NCI-H2107 treated with DMSO at 0.1 percent for 48 hours (cell line): Measurements from ENCODE around the gene SIK3.
"Not testable (repeated sequence)": the region's sequence is repeated elsewhere in the genome, so short reads cannot be mapped to it uniquely, and the experiment has no call there.

Source experiments
- DNase-seq: peaks from one replicate; lab custom pipeline; 2025; ENCODE audit not compliant: unreplicated experiment; lab: John Stamatoyannopoulos, UW

The SIK3 gene

DNA sequence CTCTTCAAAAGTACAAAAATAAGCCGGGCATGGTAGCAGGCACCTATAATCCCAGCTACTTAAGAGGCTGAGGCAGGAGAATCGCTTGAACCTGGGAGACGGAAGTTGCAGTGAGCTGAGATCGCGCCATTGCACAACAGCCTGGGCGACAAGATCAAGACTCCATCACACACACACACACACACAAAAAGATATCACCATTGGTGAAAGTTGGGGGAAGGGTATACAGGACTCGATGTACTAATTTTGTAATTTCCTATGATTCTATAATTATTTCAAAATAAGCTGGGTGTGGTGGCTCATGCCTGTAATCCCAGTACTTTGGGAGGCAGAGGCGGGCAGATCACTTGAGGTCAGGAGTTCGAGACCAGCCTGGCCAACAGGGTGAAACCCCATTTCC, 48.1 kb downstream of the SIK3 start:
- DNase-seq = not testable (repeated sequence)

- not testable (repeated sequence) for DNase-seq
Measured at GRCh38 chr11:117046627-117047026, 51.6 kb downstream of the SIK3 start.

- DNase-seq = no peak
Measured at GRCh38 chr11:117045956-117046355, 52.3 kb downstream of the SIK3 start.

DNA sequence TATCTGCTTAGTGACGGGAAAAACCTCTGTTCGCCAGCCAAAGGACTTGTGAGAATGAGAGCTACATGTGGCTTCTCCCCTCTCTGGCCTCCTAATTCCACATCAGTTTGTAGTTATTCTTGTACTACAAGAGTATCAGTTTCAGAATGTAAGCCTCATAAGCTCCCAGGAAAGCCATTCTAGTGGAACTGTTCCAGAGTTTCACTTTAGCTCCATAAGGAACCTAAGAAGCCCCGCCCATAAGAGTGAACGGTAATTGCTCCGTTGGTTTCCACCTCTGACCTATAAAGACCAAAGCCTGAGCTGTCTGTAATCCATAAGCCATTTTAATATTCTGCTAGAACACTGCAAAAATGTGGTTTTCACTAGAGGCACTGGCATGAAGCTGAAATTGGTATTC, 53.0 kb downstream of the SIK3 start:
- no peak for DNase-seq

GRCh38 chr11:117044287-117045035, 53.8 kb downstream of the SIK3 start:
- DNase-seq = no peak

DNA sequence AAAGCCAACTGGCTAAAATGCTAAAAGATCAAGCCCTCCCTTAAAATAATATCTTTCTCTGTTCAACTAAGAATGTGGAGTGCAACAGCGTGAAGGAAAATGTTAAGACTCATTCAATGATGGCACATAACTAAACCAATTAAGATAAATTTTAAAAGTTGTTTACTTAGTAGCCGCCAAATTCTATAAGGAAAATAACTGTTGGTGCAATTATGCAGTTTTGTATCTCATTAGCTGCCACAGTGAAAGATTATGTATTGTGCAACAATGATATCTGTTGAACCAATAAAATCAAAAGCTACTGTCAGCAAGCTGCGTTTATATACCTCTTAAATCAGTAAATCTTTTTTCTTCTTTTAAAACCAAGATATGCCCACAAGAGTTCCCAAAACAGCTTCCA, 55.5 kb downstream of the SIK3 start:
- DNase-seq = no peak

GRCh38 chr11:117039900-117040299, 58.3 kb downstream of the SIK3 start:
- no peak for DNase-seq

- DNase-seq = no peak
Measured at GRCh38 chr11:117039270-117039669, 59.0 kb downstream of the SIK3 start.

GRCh38 chr11:117037975-117038350, 60.3 kb downstream of the SIK3 start:
- no peak for DNase-seq

- no peak for DNase-seq
Measured at GRCh38 chr11:117037279-117037974, 60.8 kb downstream of the SIK3 start.

DNA sequence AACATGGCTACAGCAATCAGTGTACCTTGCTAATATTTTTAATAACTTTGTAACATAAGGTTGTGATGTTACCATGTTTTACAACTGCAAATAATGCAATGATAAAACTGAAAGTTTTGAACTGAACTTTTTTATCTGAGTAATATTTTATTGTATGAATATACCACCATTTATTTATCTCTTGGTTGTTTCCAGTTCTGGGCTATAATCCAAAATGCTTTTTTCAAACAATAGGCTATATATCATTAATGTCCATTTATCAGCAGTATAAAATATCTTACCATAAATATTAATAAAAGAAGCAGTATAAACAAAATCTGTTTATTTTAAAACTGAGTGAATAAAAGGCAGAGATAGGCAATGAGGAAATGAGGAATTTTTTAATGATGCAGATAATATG, 63.3 kb downstream of the SIK3 start:
- no peak for DNase-seq

- DNase-seq = no peak
Measured at GRCh38 chr11:117026593-117027330, 71.5 kb downstream of the SIK3 start.

DNA sequence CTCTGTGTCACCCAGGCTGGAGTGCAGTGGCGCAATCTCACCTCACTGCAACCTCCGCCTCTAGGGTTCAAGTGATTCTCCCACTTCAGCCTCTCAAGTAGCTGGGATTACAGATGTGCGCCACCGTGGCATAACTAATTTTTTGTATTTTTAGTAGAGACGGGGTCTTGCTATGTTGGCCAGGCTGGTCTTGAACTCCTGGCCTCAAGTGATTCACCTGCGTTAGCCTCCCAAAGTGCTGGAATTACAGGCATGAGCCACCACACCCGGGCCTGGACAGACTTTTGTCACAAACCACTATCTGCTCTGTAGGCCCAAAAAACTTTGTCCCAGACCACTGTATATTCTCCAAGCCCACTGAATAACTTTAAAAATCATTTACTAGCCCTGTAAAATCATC, 74.5 kb downstream of the SIK3 start:
- DNase-seq = not testable (repeated sequence)

- no peak for DNase-seq
Measured at GRCh38 chr11:117023178-117023577, 75.0 kb downstream of the SIK3 start.

GRCh38 chr11:117022526-117022925, 75.7 kb downstream of the SIK3 start:
- DNase-seq = no peak

GRCh38 chr11:117020869-117021564, 77.2 kb downstream of the SIK3 start:
- no peak for DNase-seq

GRCh38 chr11:117020287-117020686, 77.9 kb downstream of the SIK3 start:
- no peak for DNase-seq

- DNase-seq = no peak
Measured at GRCh38 chr11:117019871-117020270, 78.4 kb downstream of the SIK3 start.

DNA sequence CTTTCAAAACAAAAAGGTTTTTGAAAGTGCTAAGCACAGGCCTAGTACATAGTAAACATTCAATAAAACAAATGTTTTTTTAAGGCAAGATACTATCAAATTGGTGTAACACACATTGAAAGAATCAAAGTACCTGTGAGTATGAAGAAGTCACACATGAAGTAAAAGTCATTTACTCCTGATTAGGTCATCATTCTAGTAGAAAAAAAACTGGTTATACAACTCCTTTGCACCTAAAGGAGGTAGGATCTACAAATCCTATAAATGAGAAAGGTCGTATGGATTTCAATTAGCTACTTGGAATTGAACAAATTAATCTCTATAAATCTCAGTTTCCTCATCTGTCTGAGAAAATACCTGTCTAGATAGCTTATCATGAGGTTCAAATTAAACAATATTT, 80.8 kb downstream of the SIK3 start:
- no peak for DNase-seq

DNA sequence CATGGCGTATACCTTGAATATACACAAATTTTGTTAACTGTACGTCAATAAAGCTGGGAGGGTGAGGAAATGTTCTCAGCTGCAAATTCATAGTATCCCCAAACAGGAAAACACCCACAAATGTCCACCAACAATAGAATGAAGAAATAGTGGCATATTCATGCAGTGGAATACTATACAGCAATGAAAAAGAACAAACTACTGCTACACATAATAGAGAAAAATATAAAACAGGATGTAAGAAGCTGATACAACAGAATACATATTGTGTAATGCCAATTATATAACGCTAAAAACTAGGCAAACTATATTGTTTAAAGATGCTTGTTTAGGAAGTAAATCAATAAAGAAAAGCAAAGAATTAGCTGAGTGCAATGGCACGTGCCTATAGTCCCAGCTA, 81.5 kb downstream of the SIK3 start:
- DNase-seq = no peak

- no peak for DNase-seq
Measured at GRCh38 chr11:117016246-117016645, 82.0 kb downstream of the SIK3 start.

GRCh38 chr11:117011541-117011898, 86.7 kb downstream of the SIK3 start:
- no peak for DNase-seq
